ENCODE measurements around the gene ATP10A.
"Not testable (repeated sequence)": the region's sequence is repeated elsewhere in the genome, so short reads cannot be mapped to it uniquely, and the experiment has no call there.

ATP10A gene

DNA sequence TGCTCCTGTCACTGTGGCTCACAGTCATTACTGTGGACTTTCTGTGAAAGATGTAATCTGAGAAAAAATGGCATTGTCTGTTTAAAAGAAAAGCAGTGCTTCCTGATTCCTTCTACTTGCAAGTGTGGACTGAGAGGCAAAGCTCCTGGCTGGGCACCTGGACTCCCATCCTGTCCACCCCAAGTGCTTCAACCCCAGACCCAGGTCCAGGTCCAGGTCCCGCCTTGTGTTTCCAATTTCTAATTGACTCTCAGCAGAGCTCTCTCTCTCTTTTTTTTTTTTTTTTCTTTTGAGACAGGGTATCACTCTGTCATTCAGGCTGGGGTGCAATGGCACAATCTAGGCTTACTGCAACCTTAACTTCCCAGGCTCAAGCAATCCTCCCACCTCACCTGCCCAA, 94.9 kb downstream of the ATP10A start:
- DNase-seq: no peak

DNA sequence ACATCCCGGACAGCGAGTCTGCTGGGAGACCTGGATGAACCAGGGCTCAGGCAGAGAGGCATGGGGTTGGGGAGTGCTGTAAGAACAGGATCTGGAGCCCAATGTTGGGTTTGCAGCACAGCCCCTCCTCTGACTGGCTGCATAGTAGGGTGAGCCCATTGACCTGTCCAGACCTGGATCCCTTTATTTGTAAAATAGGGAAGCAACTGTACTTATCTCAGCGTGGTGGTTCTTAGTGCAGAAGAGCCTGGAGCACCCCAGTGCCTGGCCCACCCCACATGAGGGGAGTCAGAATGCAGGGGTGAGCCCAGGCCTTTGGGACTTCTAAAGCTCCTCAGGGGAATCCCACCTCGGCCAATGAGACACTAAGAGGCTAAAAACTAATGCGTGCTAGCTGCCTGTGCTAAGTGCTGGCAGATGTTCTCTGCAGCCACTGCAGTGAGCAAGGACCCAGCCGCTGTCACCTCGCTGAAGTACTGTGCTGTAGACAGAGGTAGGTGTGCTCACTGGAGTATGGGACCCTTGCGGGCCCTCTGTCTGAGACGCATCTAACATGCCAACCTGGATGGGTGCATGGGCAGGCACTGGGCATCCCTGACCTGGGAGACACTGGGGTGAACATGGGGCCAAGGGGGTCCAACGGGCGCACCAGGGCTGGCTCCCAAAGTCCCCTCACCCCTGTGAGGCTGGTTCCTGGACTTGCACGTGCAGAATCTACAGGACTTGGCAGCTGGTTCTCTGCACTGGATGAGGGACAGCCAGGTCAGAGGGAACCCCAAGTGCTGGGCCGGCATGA, 95.6 kb downstream of the ATP10A start:
- DNase-seq: no peak

DNA sequence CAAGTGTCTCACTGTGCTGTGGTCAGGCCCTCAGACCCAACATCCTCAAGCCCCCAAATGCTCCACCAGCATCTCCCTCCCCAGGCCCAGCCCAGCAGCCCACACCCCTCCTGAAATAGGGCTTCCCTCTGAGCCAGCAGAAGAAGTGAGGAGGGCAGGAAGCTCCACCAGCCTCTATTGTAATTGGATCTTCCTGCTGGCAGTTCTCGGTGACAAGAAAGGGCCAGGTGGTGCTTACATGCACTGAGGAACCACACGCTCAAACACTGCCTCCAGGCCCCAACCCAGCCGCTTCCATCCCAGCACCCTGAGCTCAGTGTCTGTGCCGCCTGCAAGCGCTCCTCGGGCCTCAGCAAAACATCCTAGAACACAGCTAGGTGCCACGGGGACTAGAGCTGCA, 96.7 kb downstream of the ATP10A start:
- no peak for DNase-seq

DNA sequence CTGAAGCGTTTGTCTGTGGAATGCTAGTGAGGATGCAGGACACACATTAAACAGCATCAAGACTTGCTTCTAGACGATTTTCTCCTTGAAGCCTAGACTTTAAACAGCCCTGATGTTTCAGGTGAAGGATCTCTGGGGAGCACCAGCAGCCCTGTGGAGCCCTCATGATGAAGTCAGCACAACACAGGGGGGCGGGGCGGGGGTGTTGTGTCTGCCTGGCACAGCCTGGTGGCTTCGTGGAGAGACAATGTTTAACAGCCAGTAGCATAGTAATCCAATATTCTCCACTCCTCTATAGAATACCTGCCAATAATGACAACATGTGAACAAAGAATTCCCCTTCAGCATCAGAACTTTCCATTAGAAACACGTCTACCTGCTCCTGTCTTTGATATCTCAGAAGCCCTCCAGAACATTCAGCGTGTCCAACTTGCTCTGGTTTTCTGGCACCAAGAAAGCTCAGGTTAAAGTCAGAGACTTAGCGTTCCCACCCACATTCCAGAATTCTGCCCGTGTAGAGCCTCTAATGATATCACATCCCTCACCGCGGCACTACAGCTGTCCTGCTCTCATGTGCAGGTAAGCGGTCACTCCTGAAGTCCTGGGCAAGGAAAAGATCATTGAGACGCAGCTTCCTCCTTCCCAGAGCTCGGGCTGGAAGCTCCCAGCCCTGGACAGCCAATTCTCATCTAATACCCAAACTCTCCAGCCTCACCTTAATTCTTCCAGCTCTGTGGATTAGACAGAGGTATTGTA, 98.0 kb downstream of the ATP10A start:
- no peak for DNase-seq

DNA sequence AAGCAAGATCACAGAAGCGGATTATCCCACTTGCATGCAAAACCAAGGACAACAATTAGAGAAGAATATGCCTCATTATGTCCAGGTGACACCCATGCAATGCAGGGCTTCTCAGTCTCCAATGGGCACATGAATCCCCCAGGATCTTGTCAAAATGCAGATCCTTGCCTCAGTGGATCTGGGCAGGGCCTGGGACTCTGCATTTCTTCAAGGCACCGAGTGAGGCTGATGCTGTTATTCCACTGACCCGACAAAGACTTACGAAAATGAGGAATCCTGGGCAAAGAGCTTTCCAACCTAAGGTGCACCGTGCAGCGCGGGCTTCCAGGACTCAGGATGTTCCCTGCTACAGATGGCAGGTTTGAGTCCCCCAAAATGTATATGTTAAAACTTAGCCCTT, 99.2 kb downstream of the ATP10A start:
- DNase-seq: no peak

DNA sequence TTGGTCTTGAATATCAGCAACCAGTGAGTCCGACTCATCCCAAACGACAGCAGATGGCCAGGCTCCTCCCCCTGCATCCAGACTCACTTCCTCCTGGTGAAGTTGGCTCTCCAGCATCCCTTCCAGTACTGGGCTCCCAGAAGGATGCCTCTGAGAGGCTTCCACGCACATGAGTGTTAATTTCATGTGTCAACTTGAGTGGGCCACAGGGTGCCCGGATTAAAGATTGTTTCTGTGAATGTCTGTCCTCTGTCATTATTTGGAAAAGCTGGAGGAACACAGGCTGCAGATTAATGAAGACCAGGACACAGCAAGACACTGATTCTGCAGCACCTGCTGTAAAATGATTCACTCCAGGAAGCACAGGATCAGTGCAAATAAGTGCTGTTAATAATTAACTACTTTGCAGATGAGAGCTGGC, 99.8 kb downstream of the ATP10A start:
- no peak for DNase-seq

DNA sequence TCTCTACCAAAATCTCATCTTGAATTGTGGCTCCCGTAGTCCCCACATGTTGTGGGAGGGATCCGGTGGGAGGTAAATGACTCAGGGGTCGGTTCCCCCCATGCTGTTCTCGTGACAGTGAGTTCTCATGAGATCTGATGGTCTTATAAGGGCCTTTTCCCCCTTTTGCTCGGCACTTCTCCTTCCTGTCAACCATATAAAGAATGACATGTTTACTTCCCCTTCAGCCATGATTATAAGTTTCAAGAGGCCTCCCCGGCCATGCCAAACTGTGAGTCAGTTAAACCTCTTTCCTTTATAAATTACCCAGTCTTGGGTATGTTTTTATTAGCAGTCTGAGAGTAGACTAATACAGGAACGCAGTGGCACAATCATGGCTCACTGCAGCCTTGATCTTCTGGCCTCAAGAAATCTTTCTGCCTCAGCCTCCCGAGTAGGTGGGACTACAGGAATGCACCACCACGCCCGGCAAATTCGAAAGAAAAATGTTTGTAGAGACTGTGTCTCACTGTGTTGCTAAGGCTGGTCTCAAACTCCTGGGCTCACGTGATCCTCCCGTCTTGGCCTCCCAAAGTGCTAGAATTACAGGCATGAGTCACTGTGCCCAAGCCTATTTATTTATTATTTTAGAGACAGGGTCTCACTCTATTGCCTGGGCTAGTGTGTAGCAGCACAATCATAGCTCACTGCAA, 101.0 kb downstream of the ATP10A start:
- no peak for DNase-seq

DNA sequence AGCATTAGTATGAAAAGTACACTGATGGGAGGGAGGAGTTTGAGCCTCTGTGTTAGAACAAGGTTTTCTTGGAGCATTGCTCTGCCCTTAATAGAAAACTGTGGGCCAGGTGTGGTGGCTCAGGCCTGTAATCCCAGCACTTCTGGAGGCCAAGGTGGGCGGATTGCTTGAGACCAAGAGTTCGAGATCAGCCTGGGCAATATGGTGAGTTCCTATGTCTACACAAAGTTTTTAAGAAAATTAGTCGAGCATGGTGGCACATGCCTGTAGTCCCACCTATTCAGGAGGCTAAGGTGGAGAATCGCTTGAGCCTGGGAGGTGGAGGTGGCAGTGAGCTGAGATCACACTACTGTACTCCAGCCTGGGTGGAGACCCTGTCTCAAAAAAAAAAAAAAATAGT, 103.7 kb downstream of the ATP10A start:
- DNase-seq: no peak

DNA sequence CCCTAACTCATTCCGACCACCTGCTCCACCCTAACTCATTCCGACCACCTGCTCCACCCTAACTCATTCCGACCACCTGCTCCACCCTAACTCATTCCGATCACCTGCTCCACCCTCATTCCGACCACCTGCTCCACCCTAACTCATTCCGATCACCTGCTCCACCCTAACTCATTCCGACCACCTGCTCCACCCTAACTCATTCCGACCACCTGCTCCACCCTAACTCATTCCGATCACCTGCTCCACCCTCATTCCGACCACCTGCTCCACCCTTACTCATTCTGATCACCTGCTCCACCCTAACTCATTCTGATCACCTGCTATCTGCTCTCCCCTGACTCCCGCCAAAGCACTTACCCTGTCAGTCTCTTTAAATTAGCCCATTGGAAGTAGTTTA, 104.5 kb downstream of the ATP10A start:
- DNase-seq: not testable (repeated sequence)

DNA sequence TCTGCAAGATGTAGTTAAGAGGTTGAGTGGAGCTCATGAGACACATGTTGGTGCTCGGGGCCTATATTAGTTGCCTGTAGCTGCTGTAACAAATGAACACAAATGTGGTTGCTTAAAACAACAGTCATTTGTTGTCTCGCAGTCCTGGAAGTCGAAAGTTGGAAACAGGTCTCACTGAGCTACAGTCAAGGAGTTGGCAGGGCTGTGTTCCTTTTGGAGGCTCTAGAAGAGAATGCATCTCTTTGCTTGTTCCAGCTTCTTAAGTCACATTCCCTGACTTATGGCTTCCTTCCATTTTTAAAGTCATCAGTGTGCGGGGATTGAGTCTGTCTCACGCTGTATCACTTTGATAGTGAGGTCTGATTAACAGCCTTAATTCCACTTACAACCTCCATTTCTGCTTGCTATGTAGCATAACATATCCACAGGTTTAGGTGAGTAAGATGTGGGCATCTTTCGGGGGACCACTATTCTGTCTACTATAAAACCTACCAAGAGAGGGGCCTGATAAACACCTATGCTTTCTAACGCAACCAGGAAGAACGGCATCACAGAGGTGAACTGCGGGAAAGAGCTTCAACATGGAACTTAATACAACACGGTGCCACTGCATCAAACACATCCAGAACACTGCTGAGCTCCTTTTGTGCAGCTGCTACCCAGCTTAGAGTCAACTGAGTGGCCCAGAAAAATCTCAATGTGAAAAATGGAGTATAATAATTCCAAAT, 119.4 kb downstream of the ATP10A start:
- no peak for DNase-seq

DNA sequence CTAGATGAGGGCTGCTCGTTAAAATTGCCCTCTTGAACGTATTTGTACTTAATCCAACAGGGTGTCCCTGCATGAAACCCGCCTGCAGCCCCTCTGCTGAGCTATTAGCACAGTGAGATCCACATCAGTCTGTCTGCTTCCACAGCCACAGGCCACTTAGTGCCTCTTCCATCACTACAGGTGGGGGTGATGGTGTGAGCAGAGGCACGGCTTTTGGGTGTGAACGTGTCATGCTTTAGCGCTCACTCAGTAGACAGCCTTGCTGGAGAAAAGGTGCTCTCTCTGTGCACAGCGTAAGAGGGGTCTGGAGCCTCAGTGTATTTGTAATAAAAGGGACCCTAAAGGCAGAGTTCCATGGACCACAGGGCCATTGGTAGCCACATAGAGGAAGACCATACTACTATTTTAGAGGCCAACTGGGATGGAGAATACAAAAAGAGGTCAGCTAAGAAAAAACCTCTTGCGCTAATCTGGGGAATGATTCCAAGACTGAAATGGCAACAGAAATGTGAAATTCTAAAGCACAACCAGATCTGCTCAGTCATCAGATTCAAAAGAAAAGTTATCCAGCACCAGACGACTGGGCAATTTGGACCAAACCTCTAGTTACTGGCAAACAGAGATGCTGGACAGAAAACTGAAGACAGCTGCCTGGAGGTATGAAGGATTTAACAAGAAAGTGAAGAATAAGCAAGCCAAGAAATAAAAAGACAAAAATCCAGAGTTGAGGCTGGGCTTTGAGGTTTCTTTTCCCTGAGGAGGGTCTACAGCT, 120.2 kb downstream of the ATP10A start:
- no peak for DNase-seq

DNA sequence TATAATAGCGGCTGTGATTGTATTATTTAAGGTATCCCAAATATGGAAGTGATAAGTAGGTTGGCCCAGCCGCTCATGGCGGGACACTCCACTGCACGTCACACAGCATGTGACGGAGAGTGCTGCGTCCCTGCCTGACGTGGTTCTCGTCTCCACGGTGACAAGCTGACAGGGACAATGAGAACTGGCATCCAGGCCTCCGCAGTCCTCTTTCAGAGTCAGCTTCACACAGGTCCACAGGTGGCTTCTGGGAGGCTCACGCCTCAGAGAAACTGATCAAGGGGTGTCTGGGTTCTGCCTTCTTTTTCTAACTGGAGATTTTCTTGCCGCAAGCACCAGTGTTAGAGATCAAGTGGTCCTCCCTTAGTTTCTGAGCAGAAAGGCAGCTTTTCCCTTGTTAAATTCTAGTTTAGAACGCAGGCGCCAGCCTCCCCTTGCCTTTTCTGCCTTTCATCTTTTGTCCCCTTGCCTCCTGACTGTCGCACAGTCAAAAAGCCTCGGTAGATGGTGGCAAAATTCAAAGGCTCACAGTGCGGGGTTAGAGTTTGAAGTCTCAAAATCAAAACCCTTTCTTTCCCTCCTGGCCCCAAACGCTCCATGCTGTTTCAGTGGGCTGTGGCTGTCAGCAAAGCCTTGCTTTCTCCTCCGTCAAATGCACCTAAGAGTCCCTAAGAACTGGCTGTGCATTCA, 120.9 kb downstream of the ATP10A start:
- no peak for DNase-seq

DNA sequence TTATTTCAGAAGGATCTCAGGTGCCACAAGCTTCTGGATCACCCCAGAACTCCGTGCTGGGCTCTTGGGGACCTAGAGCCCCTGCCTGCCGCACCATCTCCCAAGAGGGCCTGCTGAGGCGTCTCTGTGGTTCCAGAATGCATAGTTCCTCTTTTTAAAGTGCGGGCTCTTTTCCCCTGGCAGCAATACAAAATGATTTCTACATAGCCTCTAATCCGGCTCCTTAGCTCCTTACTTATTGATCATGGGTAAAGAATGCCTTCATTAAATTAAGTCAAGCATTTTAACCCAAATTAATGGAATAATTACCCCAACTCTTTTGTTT, 121.9 kb downstream of the ATP10A start:
- DNase-seq: no peak

DNA sequence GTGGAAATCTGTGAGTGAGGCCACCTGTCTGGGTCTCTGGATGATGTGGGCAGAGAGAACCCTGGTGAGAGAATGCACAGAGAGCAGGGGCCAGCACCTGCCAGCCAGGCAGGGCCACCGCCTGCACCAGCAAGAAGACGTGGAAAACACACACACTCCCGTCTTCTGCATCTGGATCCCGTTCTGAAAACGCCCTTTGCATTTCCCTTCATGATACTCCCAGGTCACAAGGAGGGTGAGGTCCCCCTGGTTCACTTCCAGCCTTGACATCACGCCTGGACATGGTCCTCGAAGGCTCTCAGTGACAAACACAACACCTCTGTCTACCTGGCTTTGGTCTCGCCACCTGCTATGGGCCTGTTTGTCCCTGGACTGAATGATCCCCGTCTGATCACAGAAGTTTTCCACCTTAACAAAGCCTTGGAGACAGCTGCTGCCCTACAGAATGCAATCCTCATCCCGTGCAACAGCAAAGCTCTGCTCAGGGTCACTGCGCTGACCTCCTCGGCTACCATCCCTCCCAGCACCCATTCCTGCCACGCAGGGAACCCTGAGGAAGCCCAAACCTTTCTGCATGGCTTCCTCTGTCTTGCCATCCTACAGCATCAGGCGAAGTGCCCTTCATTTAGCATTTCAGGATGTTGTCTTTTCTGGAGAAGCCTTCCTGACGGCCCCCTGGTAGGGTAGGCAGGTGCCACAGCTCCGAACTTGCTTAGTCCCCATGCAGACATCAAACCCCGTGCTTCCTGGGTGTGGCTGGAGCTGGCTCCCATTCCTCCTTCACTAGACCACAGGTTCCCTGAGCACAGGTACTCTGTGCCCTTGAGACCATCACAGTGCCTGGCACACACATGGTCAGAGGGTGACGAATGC, 122.5 kb downstream of the ATP10A start:
- no peak for DNase-seq

DNA sequence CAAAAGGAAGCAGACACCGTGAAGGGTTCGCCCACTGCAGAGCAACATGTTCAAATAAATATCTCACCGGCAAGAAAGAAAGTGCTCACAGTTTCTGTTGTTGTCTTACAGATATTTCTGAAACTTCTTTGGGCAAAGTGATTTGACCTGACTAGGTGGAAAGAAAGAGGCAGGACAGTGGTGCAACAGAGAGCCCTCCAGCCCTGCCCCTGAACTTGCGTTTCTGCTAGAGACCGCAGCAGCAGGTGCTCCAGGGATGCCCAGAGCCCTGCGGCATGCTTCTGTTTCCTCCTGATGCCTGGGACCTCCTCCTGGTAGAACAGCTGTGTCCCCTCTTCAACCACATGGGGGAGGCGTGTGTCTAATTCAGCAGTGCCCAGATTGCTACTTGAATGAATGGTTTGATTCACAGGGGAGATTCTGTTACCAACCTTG, 123.4 kb downstream of the ATP10A start:
- DNase-seq: peak; percentile 40

DNA sequence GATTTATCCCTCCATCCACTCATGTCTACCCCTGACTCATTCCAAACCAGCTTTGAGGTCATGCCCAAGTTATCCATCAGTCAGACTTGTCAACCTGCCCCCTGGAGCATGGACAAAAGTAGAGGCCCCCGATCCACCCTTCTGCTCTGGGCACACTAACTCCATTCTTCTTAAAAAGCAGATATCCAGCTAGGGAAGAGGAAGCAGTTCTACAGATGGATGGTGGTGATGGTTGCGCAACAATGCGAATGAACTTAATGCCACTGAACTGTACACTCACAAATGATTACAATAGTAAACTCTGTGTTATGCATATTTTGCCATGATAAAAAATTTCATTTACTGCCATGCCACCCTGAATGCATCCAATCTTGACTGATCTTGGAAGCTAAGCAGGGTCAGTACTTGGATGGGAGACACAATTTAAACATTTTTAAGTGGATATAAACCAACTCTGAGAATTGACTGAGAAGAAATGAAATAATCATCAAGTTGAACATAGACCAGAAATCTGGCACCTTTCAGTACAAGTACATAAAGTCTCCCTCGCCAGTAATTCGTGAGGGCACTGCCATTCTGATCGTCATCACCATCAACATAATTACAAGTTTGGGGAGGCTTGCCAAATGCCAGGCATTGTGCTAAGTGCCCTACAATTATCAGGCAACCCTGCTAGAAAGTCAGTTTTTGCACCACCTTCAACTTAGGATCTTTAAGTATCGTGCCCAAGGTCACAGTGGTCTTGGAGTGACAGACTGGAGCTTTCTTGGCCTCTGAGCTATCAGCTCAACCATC, 124.8 kb downstream of the ATP10A start:
- no peak for DNase-seq

DNA sequence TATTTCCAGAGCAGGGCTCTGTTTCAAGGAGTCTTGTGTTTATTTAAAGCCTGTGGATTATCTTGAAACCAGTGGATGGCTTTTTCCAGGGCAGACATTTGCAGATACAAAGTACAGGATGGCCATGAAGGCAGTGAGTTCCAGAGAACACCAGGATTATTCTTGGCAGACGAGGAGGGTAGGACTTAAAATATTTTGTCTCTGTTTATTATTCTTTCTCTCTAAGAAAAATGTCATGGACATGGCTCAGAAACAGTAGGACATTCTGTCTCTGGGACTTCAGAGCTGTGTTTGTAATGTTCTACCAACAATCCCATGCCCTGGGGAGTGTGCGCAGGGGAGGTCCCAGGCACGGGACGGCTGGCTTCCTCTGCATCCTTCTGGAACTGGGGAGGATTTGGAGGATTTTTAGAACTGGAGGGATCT, 125.9 kb downstream of the ATP10A start:
- DNase-seq: no peak

DNA sequence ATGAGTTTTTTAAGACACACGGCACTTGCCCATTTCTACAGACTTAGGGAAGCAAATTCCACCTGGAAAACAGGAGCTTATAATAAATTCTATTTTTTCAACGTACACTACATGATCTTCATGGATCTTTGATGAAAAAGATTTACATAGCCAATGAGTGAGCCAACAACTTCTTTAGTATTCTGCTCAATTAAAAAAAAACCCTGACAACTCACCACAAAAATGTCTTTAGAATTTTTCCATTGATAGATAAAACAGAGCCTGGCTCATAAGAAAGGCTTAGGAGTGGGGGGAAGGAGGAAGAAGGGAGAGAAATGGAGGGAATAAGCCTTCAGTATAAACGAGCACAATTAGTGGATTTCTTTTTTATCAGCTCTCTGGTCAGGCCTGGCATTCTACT, 126.7 kb downstream of the ATP10A start:
- no peak for DNase-seq

DNA sequence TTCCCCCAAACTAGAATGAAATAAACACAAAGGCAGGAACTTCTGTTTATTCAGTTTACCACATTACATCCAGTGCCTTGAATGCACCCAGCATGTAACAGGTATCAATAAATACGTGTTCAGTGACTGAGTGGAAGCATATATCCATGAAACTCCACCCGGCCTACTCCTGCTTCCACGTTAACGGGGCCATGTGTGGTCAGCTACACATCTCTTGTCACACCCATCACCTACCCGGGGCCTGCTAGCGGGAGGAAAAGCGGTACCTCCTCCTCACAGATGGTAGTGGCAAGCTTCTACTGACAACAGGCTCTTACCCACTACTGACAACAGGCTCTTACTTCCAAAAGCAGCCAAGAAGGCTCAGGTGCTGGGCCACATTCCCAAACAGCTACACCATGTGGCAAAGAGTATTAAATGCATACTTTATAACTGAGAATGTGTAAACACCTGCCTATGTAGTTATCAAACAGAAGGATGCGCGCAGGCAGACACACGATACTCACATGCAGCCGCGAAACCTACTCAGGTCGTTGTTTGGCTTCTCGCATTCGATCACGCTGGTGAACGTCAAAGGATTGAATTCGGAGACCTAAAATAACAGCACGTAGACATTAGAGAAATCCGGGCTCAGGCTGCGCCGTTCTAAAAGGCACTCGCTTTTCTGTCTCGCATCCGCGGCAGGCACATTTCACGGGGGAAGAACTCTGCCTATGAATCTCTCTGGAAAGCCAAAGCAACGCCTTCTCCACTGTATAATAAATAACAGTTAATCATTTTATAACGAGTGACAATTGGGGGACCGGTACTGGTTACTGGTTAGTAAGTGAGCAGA, 127.4 kb downstream of the ATP10A start:
- no peak for DNase-seq

Measured in stimulated activated CD4-positive, alpha-beta T cell treated with anti-CD3 and anti-CD28 coated beads, Interleukin-4, amount 100 ng/mL, for 24 hours (primary cell).